ENCODE measurements around the gene EBI3. TPM values are rescaled to one million over a fixed set of nuclear protein-coding genes. Genes with fewer than 3 reads are reported as not detected.
"Not testable (repeated sequence)": the region's sequence is repeated elsewhere in the genome, so short reads cannot be mapped to it uniquely, and the experiment has no call there.

EBI3 gene
- total RNA-seq, 2 donors from 2014 or later = 2.0 to 4.6 TPM

DNA sequence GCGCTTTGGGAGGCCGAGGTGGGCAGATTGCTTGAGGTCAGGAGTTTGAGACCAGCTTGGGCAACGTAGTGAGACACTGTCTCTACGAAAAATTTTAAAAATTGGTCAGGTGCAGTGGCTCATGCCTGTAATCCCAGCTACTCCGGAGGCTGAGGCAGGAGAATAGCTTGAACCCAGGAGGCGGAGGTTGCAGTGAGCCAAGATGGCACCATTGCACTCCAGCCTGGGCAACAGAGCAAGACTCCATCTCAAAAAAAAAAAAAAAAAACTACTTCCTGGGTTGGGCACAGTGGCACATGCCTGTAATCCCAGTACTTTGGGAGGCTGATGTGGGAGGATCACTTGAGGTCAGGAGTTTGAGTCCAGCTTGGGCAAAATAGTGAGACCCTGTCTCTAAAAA is 2.2 kb downstream of the EBI3 start:
- intact Hi-C loops (cut with DNase I); DNase-seq (ENCODE audit: low spot score): not testable (repeated sequence)

DNA sequence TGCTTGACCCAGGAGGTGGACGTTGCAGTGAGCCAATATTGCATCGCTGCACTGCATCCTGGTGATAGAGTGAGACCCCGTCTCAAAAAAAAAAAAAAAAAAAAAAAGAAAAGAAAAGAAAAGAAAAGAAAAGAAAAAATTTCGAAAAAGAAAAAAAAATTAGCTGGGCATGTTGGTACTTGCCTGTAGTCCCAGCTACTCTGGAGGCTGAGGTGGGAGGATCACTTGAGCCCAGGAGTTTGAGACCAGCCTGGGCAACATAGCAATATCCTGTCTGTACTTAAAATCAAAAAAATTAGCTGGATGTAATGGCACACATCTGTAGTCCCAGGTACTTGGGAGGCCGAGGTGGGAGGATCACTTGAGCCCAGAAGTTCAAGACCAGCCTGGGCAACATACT is 2.8 kb downstream of the EBI3 start:
- intact Hi-C loops (cut with DNase I); DNase-seq (ENCODE audit: low spot score): not testable (repeated sequence)

DNA sequence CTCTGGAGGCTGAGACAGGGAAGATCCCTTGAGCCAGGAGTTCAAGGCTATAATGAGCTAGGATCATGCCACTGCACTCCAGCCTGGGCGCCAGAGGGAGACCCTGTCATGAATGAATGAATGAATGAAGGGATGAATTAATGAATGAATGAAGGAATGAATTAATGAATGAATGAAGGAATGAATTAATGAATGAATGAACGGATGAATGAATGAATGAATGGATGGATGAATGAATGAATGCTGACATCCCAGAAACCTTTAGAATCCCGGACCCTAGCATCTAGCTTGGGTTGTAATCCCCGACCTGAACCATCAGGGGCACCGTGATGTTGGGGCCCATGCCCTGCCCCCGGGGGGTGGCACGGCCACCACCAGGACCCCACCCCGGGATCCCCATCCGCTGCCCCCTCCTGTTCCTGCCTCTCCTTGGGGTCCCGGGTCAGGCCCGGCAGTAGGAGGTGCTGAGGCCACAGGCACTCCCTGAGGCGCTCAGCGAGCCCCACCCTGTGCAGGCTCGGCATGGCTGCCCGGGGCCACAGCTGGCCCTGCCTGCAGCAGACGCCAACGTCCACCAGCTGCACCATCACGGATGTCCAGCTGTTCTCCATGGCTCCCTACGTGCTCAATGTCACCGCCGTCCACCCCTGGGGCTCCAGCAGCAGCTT is 3.4 kb downstream of the EBI3 start:
- intact Hi-C loops (cut with DNase I) = no loop called here
- no peak for DNase-seq (ENCODE audit: low spot score)

DNA sequence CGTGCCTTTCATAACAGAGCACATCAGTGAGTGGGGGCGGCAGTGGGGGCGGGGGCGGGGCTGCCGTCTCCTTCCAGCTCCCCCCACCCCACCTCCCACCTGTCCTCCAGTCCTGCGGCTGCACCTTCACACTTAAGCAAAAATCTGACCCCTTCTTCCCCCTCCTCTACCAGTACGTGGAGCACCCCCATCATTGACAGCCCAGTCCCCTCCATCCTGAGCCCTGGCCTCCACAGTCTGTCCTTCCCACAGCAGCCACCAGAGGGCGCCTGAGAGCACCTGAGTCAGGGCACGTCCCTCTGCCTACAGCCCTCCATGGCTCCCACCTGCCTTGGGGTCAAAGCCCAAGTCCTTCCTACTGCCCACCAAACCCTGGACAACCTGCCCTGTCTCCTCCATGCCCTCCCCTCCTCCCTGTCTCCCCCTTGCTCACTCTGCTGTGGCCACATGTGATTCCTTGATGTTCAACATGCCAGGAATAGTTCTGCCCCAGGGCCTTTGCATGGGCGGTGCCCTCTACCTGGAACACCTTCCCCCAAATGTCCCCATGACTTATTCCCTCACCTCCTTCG is 4.0 kb downstream of the EBI3 start:
- DNase-seq (ENCODE audit: low spot score) = peak; percentile 89
- intact Hi-C loops (cut with DNase I) = no loop called here

DNA sequence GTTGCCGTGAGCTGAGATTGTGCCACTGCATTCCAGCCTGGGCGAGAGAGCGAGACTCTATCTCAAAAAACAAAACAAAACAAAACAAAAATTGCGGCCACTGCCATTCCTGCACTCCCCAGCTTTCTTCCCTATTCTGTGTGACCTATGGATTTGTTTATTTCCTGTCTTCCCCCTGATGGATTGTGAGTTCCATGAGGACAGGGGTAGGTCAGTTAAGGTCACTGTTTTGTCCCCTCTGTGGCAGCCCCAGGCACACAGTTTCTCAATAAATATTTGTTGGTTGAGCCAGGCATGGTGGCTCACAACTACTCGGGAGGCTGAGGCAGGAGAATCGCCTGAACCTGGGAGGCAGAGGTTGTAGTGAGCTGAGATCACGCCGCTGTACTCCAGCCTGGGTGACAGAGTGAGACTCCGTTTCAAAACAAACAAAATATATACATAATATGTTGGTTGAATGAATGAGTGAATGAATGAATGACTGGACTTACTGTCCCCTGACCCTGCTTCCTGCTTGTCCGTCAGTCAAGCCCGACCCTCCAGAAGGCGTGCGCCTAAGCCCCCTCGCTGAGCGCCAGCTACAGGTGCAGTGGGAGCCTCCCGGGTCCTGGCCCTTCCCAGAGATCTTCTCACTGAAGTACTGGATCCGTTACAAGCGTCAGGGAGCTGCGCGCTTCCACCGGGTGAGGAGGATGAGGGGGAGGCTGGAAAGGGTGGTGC is 5.0 kb downstream of the EBI3 start:
- intact Hi-C loops (cut with DNase I) = no loop called here

DNA sequence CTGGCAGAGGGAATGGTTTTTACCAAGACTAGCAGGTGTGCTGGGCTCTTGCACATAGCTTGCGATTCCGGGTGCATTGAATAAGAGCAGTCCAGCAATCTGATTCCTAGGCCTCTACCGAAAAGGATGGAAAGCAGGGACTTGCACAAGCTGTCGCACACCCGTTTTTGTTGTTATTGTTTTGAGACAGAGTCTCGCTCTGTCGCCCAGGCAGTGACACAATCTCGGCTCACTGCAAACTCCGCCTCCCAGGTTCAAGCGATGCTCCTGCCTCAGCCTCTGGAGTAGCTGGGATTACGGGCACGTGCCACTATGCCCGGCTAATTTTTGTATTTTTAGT is 5.5 kb downstream of the EBI3 start:
- DNase-seq (ENCODE audit: low spot score) = no peak
- intact Hi-C loops (cut with DNase I) = no loop called here

More for the DNA sequence above, 5.0 kb downstream of the EBI3 start:
- no peak for DNase-seq (ENCODE audit: low spot score)

DNA sequence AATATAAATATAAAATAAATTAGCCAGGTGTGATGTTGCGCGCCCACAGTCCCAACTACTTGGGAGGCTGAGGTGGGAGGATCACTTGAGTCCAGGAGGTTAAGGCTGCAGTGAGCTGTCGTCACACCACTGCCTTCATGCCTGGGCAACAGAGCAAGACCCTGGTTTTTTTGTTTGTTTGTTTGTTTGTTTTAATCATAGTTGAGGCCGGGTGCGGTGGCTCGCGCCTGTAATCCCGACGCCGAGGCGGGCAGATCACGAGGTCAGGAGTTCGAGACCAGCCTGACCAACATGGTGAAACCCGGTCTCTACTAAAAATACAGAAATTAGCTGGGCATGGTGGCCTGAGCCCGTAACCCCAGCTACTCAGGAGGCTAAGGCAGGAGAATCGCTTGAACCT is 8.2 kb downstream of the EBI3 start:
- intact Hi-C loops (cut with DNase I); DNase-seq (ENCODE audit: low spot score): not testable (repeated sequence)

DNA sequence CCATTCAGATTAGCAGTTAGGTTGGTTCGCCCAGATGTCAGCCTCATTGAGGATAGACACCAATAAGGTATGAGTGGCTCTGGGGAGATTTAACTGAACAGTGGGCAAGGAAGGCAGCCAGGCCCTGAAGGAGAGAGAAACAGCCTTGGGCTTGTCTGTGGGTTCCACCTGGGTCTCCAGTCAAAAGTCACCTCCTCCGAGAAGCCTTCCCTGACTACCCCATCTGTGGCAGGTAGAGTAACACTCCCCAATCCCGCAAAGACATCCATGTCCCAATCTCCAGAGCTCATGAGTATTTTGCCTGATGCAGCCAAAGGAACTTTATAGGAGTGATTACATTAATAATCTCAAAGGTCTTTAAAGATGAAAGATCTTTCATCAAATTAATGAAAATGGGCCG is 9.5 kb downstream of the EBI3 start:
- DNase-seq (ENCODE audit: low spot score) = no peak
- intact Hi-C loops (cut with DNase I) = no loop called here

DNA sequence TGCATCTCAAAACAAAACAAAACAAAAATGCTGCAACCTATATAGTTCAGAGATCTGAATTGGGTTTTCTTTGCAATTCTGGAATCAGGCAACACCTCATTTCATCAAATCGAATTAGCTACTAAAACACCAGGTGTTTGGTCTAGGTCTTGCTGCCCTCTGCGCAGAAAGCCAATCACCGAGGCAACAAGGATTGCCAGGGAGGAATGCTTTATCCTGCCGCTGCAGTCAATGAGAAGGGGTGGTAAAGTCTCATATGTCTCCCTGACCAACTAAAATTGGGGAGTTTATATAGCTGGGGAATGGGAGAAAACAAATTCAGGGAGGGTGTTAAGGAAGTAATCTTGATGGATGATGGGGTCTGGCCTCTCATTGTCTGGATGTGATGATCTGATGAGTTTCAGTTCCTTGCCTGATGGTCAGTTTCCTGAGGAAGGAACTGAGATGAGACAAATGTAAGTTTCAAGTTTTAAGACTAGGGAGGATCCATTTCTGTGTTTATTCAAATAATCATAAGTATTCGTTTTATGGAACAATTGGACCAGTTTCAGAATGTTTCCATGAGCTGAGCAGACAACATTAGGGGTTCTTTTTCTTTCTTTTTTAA is 12.6 kb downstream of the EBI3 start:
- intact Hi-C loops (cut with DNase I) = no loop called here
- no peak for DNase-seq (ENCODE audit: low spot score)

DNA sequence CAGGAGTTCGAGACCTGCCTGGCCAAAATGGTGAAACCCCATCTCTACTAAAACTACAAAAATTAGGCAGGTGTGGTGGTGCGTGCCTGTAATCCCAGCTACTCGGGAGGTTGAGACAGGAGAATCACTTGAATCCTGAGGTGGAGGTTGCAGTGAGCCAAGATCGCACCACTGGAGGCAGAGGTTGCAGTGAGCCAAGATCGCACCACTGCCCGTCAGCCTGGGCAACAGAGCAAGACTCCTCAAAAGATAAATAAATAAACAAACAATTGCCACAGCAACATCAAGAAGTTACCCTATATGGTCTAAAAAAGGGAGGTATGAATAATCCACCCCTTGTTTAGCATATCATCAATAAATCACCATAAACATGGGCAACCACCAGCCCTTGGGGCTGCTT is 16.6 kb downstream of the EBI3 start:
- DNase-seq (ENCODE audit: low spot score); intact Hi-C loops (cut with DNase I): not testable (repeated sequence)

DNA sequence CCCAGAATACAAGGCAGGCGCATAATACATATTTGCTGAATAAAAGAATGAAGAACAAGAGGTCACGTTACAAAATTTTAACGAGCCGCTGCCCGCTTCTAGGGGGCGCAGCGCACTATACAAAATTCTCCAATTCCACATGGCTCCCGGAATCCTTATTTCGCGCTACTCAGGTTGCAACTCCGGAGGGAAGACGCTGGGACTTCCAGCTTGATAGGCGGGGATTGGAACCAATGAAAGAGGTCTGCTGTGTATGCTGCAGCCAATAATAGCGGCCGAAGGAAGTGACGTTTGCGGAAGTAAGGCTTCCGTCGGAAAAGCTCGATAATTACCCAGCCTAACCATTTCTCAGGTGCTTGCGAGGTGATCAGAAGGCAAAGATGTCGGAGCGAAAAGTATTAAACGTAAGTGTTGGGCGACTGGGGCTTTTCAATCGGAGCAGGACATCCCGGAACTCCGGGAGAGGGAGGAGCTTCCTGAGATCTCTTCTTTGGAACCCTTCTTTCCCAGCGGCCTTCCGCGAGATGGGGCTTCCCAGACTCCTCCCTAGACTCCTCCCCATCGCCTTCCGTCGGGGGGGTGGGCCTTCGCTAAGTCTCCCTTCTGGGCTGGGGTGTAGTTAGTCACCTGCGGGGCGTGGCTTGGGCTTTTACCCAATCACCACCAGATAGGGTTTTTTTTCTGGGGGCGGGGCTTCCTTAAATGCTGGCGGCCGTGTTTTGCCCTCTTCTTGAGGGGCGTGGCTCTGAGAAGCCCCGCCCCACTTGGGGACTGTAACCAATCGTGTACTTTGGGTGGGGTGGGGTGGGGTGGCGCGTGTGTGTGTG is 17.7 kb downstream of the EBI3 start, which contains the start of gene YJU2:
YJU2 (plus strand) TSS at position 314 of the 827 bp plus-strand sequence; CDS start at position 381, 67 bp downstream.
- DNase-seq (ENCODE audit: low spot score) = peak; percentile 100
- intact Hi-C loops (cut with DNase I) = no loop called here

DNA sequence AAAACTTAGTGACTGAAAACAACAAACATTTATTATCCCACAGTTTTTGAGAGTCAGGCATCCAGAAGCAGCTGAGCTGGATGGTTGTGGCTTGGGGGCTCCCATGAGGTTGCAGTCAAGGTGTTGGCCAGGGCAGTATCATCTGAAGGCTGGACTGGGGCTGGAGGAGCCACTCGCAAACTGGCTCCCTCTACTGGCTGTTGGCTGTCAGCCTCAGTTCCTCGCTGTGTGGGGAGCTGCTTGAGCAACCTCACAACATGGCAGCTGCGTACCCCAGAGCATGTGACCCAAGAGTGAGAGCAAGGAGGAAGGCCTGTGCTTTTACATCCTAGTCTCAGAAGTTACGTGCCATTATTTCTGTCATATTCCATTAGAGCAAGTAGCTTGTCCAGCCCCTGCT is 27.2 kb downstream of the EBI3 start:
- no peak for DNase-seq (ENCODE audit: low spot score)
- intact Hi-C loops (cut with DNase I) = no loop called here

DNA sequence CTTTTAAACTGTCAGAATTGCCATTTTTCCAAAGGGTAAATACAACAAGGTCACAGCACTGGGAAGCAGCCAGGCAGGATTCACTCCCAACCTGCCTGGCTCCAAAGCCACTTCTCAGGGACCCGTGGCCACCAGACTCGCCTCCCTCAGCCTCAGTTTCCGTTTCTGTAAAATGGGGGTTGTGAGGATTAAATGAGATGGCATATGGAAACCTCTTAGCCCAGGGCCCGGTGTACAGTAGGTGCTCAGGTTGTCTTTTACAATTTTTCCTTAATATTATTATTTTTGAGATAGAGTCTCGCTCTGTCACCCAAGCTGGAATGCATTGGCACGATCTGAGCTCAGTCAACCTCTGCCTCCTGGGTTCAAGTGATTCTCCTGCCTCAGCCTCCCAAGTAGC is 27.7 kb downstream of the EBI3 start:
- intact Hi-C loops (cut with DNase I) = no loop called here

DNA sequence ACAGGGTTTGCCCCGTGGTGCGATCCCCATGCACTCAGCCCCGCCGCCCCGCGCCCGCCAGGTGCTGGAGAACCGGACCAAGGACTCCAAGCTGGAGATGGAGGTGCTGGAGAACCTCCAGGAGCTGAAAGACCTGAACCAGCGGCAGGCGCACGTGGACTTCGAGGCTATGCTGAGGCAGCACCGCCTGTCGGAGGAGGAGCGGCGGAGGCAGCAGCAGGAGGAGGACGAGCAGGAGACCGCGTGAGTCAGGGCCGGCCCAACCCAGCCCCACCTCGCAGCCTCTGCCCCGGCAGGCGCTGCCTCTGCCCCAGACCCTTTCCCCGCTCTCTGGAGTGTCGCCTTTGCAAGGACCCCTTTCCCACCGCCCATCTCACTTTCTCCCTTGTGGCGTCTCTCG is 28.9 kb downstream of the EBI3 start:
- DNase-seq (ENCODE audit: low spot score) = no peak
- intact Hi-C loops (cut with DNase I) = no loop called here

More for the DNA sequence above, 27.7 kb downstream of the EBI3 start:
- DNase-seq (ENCODE audit: low spot score) = no peak

DNA sequence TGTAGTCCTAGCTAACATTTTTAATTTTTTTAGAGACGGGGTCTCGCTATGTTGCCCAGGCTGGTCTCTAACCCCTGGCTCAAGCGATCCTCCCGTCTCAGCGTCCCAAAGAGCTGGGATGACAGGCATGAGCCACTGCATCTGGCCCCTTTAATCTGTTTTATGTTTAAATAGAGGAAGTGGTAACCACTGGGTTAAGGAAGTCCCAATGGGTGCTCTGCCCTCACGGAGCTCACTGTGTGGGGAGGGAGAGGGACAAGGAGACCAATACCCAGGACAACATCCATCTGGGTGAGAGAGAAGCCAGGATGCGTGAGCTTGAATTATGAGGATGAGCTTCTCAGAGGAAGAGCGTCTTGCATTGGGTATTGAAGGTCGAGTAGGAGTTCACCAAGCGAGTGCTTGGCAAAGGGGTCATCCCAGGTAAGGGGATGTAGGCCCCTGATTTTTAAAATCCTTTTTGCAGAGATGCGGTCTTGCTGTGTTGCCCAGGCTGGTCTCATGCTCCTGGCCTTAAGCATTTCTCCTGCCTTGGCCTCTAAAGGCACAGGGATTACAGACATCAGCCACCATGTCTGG is 31.4 kb downstream of the EBI3 start:
- intact Hi-C loops (cut with DNase I) = loop anchor here in 1 of 2 donors (10.0 kb wide), 1 partner anchor 264 kb away; no protein-coding TSS in a partner anchor

DNA sequence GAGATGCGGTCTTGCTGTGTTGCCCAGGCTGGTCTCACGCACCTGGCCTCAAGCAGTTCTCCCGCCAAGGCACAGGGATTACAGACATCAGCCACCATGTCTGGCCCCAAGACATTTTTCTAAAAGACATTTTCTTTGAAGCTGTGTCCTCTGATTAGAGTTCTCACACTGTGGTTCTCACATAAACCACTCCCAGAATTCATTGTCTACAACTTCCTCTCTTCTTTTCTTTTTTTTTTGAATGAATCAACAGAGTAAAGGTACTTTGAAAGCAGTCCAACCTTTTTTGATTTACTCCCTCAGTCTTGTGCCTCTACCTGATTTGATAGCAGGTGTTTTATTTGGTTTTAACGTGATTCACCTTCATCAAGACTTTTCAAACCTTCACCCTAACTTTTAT is 35.5 kb downstream of the EBI3 start:
- intact Hi-C loops (cut with DNase I) = loop anchor here (5.0 to 10.0 kb wide), 2 partner anchors 257 to 260 kb away; no protein-coding TSS in a partner anchor
- DNase-seq (ENCODE audit: low spot score) = no peak

More for the DNA sequence above, 31.4 kb downstream of the EBI3 start:
- DNase-seq (ENCODE audit: low spot score) = no peak

DNA sequence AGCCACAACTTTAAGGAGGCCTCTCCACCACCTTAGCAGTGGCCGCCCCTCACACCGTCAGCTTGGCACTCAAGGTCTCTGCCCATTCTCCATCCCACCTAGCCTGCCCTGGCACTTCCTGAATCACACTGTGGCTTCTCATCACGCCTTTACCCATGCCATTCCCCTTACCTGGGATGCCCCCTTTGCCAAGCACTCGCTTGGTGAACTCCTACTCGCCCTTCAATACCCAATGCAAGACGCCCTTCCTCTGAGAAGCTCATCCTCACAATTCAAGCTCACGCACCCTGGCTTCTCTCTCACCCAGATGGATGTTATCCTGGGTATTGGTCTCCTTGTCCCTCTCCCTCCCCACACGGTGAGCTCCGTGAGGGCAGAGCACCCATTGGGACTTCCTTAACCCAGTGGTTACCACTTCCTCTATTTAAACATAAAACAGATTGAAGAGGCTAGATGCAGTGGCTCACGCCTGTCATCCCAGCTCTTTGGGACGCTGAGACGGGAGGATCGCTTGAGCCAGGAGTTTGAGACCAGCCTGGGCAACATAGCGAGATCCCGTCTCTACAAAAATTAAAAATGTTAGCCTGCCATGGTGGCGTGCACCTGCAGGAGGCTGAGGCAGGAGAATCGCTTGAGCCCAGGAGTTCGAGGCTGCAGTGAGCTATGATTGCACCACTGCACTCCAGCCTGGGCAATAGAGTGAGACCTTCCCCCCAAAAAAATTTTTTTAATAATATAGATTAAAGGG is 37.1 kb downstream of the EBI3 start:
- intact Hi-C loops (cut with DNase I) = loop anchor here (5.0 to 10.0 kb wide), 2 partner anchors 256 to 258 kb away; no protein-coding TSS in a partner anchor
- DNase-seq (ENCODE audit: low spot score) = no peak

All from posterior vena cava (tissue), 2 donors.